HepG2 (cell line): Measurements from ENCODE around the gene UBXN6. TPM values are rescaled to one million over a fixed set of nuclear protein-coding genes. Genes with fewer than 3 reads are reported as not detected.
A peak's percentile ranks its signal among the peaks of the same experiment; 100 is the strongest.

Experiments
- ARID4A ChIP-seq: sonication (generic); formaldehyde crosslinking; IDR thresholded peaks from 2 replicates; pipeline ENCODE4 v1.5.0; 2020; ENCODE audit warnings: mild to moderate bottlenecking, missing genetic modification reagents, borderline replicate concordance
- CREB1 ChIP-seq, 2 experiments: fragments of 450-650 bp in 1 of 2; IDR thresholded peaks; 2 replicates each; pipeline ENCODE4 v1.6.1; 2016 to 2017; ENCODE audit warnings: control low read depth in 1 of 2, mild to moderate bottlenecking in 1 of 2, missing compliant biosample characterization in 1 of 2, missing genetic modification characterization in 1 of 2
- FOXC1 ChIP-seq: sonication (generic); formaldehyde crosslinking; IDR thresholded peaks from 2 replicates; pipeline ENCODE4 v1.8.0; 2022; ENCODE audit warnings: mild to moderate bottlenecking, missing genetic modification reagents, borderline replicate concordance
- GABPA ChIP-seq, 2 experiments: IDR thresholded peaks; 2 replicates each; pipeline ENCODE4 v1.6.1; 2011 to 2016; ENCODE audit warnings: low read depth in 2 of 2, low read length in 1 of 2, missing biosample characterization in 1 of 2, missing genetic modification characterization in 1 of 2
- KAT8 ChIP-seq: IDR thresholded peaks from 2 replicates; pipeline ENCODE4 v1.6.1; 2016; ENCODE audit warnings: missing genetic modification reagents, missing compliant biosample characterization
- NFYB ChIP-seq: sonication (generic); formaldehyde crosslinking; IDR thresholded peaks from 2 replicates; pipeline ENCODE4 v1.4.0; 2020; ENCODE audit warnings: missing genetic modification reagents
- NR2F6 ChIP-seq, 2 experiments: IDR thresholded peaks; 2 replicates each; pipeline ENCODE4 v1.6.1; 2016; ENCODE audit warnings: antibody characterized with exemption in 1 of 2, mild to moderate bottlenecking in 1 of 2
- PAF1 ChIP-seq: IDR thresholded peaks from 2 replicates; pipeline ENCODE4 v1.6.1; 2016; ENCODE audit warnings: missing genetic modification reagents, missing compliant biosample characterization
- RNF2 ChIP-seq: fragments of 450-650 bp; conservative IDR thresholded peaks from 2 replicates; pipeline ENCODE4 v1.6.1; 2016; ENCODE audit warnings: low read depth
- RORA ChIP-seq: sonication (generic); formaldehyde crosslinking; IDR thresholded peaks from 2 replicates; pipeline ENCODE4 v1.5.0; 2020; ENCODE audit warnings: mild to moderate bottlenecking, missing genetic modification reagents, moderate library complexity
- STAT5B ChIP-seq: sonication (generic); formaldehyde crosslinking; IDR thresholded peaks from 2 replicates; pipeline ENCODE4 v1.4.0; 2020; ENCODE audit warnings: missing genetic modification reagents
- YY1 ChIP-seq: IDR thresholded peaks from 2 replicates; pipeline ENCODE4 v1.6.1; 2011; ENCODE audit warnings: low read length, low read depth, moderate library complexity, mild to moderate bottlenecking; ENCODE audit not compliant: insufficient read depth, insufficient replicate concordance
- ZNF18 ChIP-seq: sonication (generic); formaldehyde crosslinking; IDR thresholded peaks from 2 replicates; pipeline ENCODE4 v1.8.0; 2022; ENCODE audit warnings: mild to moderate bottlenecking, missing genetic modification reagents; ENCODE audit not compliant: insufficient replicate concordance
- ZNF3 ChIP-seq: IDR thresholded peaks from 2 replicates; pipeline ENCODE4 v1.7.0; 2017; ENCODE audit warnings: inconsistent platforms
- ZNF382 ChIP-seq: sonication (generic); formaldehyde crosslinking; IDR thresholded peaks from 2 replicates; pipeline ENCODE4 v1.5.0; 2020; ENCODE audit warnings: missing genetic modification reagents, mild to moderate bottlenecking, borderline replicate concordance
- ZNF557 ChIP-seq: sonication (generic); formaldehyde crosslinking; IDR thresholded peaks from 2 replicates; pipeline ENCODE4 v1.4.0; 2020; ENCODE audit warnings: missing genetic modification reagents
- ZNF564 ChIP-seq: sonication (generic); formaldehyde crosslinking; IDR thresholded peaks from 2 replicates; pipeline ENCODE4 v1.8.1; 2023; ENCODE audit warnings: mild to moderate bottlenecking, missing genetic modification reagents
- ZNF776 ChIP-seq: sonication (generic); formaldehyde crosslinking; IDR thresholded peaks from 2 replicates; pipeline ENCODE4 v1.4.0; 2020; ENCODE audit warnings: mild to moderate bottlenecking, missing genetic modification reagents
- polyA plus RNA-seq, 8 experiments: library from polyadenylated mRNA; depleted of rRNA in 3 of 8; stranded (reverse) in 7 of 8; unstranded in 1 of 8; fragments of >200 nt; fragmentation: Illumina TruSeq in 4 of 8; extraction: Trizol in 4 of 8; gene quantifications; 2 replicates each; pipeline versions ENCODE4 v1.2.1 to v1.2.3, GENCODE V29; 2011 to 2016; ENCODE audit warnings: low read depth in 4 of 8, missing spikeins in 1 of 8, mixed read lengths in 1 of 8; ENCODE audit not compliant: insufficient read depth in 1 of 8
- total RNA-seq, 5 experiments: library from RNA; depleted of rRNA; stranded (reverse); fragments of >200 nt; fragmentation: Illumina TruSeq; extraction: Trizol; gene quantifications; 2 replicates each; pipeline ENCODE4 v1.2.3, GENCODE V29; 2016; ENCODE audit warnings: low read depth in 1 of 5
- TF ChIP-seq, protein P1 (sequence below): sonication (generic); formaldehyde crosslinking; IDR thresholded peaks from 2 replicates; pipeline ENCODE4 v1.8.0; 2023; ENCODE audit warnings: mild to moderate bottlenecking, missing genetic modification reagents

UBXN6 gene
- total and polyA plus RNA-seq, 2 of the 13 experiments (the other 11 are each of a cell fraction or from before 2014, with no cell fraction given) = 34.9 to 35.5 TPM

- TF ChIP-seq FOXC1 (CRISPR knock-in tag) = 0 out of 2 replicates have a peak, but pooled peaks have one; percentile 12
- TF ChIP-seq ZNF382 (CRISPR knock-in tag) = no peak
- no peak for TF ChIP-seq PAF1 (CRISPR knock-in tag)
- TF ChIP-seq ZNF564 (CRISPR knock-in tag) = no peak
- TF ChIP-seq ZNF3 (CRISPR knock-in tag) = peak; percentile 66
- TF ChIP-seq RNF2 = no peak
- no peak for TF ChIP-seq ZNF18 (CRISPR knock-in tag)
- peak; percentile 84 for TF ChIP-seq NFYB (CRISPR knock-in tag)
- TF ChIP-seq ZNF557 (CRISPR knock-in tag) = no peak
- TF ChIP-seq, protein P1, sequence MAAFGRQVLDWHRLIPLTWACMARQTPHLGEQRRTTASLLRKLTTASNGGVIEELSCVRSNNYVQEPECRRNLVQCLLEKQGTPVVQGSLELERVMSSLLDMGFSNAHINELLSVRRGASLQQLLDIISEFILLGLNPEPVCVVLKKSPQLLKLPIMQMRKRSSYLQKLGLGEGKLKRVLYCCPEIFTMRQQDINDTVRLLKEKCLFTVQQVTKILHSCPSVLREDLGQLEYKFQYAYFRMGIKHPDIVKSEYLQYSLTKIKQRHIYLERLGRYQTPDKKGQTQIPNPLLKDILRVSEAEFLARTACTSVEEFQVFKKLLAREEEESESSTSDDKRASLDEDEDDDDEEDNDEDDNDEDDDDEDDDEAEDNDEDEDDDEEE (CRISPR knock-in tag) = no peak
- TF ChIP-seq RORA (CRISPR knock-in tag) = no peak
- TF ChIP-seq NR2F6 (IDR thresholded peaks at IDR 0.05) = no peak
- TF ChIP-seq NR2F6 (CRISPR knock-in tag; IDR thresholded peaks at IDR 0.05) = 0 out of 2 replicates have a peak, but pooled peaks have one; percentile 7
- peak; percentile 89 for TF ChIP-seq CREB1 (IDR thresholded peaks at IDR 0.05)
- peak; percentile 85 for TF ChIP-seq CREB1 (CRISPR knock-in tag; IDR thresholded peaks at IDR 0.05)
- TF ChIP-seq YY1 = no peak
- TF ChIP-seq STAT5B (CRISPR knock-in tag) = no peak
- peak; percentile 61; the same call in 1 of the 2 replicates for TF ChIP-seq KAT8 (CRISPR knock-in tag)
- no peak for TF ChIP-seq ZNF776 (CRISPR knock-in tag)
- TF ChIP-seq GABPA (IDR thresholded peaks at IDR 0.05; ENCODE audit: low read depth, low read length) = peak; percentile 78
- TF ChIP-seq GABPA (CRISPR knock-in tag; IDR thresholded peaks at IDR 0.05; ENCODE audit: low read depth) = peak; percentile 90
- TF ChIP-seq ARID4A (CRISPR knock-in tag) = peak; percentile 59; the same call in 1 of the 2 replicates
Measured at GRCh38 chr19:4471403-4472173, 14.0 kb upstream of the UBXN6 start (continued).
